ENCODE results near the gene APLP1. TPM values are rescaled to one million over a fixed set of nuclear protein-coding genes. Genes with fewer than 3 reads are reported as not detected.
A peak's percentile ranks its signal among the peaks of the same experiment; 100 is the strongest.

APLP1 gene
- total and polyA plus RNA-seq, 2 of the 4 experiments (the other 2 are of a cell fraction), result 4.7 to 41.0 TPM

DNA sequence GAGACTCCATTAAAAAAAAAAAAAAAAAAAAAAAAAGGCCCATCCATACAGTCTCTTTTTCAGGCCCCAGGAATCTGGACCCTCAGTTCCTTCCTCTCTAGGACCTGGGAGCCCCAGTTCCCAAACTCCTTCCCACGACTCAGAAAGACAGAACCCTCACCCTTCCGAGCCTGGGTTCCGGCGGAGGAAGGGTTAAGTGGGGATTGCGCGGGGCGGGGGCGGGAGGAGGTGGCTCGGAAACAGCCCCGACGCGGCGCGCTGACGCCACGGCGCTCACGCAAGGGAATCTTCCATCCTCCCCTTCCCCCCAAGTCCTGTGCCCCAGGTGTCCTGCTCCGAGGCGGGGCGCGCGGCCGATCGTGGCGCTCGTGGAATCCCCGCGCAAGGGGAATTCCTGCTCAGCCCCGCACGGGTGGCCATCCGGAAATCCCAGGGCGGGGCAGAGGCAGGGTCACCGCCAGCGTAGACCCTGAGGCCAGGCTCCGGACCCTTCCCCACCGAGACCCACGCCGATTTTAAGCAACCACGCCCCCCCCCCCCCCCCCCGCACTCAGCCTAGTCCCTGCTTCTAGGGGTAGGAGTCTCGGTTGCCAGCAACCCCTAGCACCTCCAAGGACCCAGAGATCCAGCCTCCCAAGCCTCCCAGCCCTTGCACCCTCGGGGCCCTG lies 31.3 kb downstream of the APLP1 start:
- WGBS, 2 experiments (ENCODE audit: extremely low coverage in 2 of 2, insufficient read length in 1 of 2), result 0% methylated on average over 4 of the region's 43 CpGs; no CpG with 5 or more reads in 1 of the 2 experiments
- H4K91ac ChIP-seq (ENCODE audit: insufficient read depth, low read depth, low read length), result peak overlapping the region; percentile 84
- in situ Hi-C loops (cut with MboI; ENCODE audit: low sequenced_read_pairs), result no loop called here
- CTCF ChIA-PET, result no interaction called here
- H4K8ac ChIP-seq (ENCODE audit: low read depth in 2 of 2, low read length in 2 of 2), result peak overlapping the region; percentile 44 to 99
- peak overlapping the region; percentile 94 for H2BK5ac ChIP-seq (ENCODE audit: low read depth, low read length, poor library complexity, severe bottlenecking)
- dilution Hi-C loops (cut with HindIII; ENCODE audit: low sequenced_read_pairs, unreplicated experiment), result no loop called here
- peak overlapping the region; percentile 86 for H2AK5ac ChIP-seq (ENCODE audit: low read depth, low read length)
- H2AFZ ChIP-seq (replicated peaks; ENCODE audit: low read length, poor library complexity), result peak overlapping the region; percentile 96
- no peak overlapping the region for H2BK20ac ChIP-seq (ENCODE audit: low read depth, low read length)
- H2BK15ac ChIP-seq (ENCODE audit: low read depth, low read length), result peak overlapping the region; percentile 36; the same call in 1 of the 3 replicates
- peaks cover 17% of the 10 kb centered on the region for H3K9me1 ChIP-seq (ENCODE audit: insufficient read depth, low read length)
- peak overlapping the region; percentile 91 for H3K18ac ChIP-seq (ENCODE audit: low read depth, low read length)
- H3K9me3 ChIP-seq (ENCODE audit: control insufficient read depth, insufficient read depth, low read length), result no peaks in the 10 kb centered on the region
- peak overlapping the region; percentile 95 for H3K4me2 ChIP-seq (ENCODE audit: low read depth, low read length)
- POLR2A ChIA-PET (ENCODE audit: unreplicated experiment), result no interaction called here
- H3K4me1 ChIP-seq (ENCODE audit: control insufficient read depth, insufficient read depth, low read length), result peaks cover 28% of the 10 kb centered on the region
- H2AK9ac ChIP-seq (replicated peaks; ENCODE audit: low read depth, low read length, poor library complexity), result peak overlapping the region; percentile 100
- peaks cover 13 to 37% of the 10 kb centered on the region in 2 experiments; a peak in 3 of 4 replicates for H3K79me1 ChIP-seq (ENCODE audit: low read depth in 1 of 2, low read length in 2 of 2)
- H3K9ac ChIP-seq (ENCODE audit: low read depth, low read length), result peak overlapping the region; percentile 93
- no peaks in the 10 kb centered on the region for H3K27me3 ChIP-seq (ENCODE audit: control insufficient read depth, insufficient read depth, low read length)
- intact Hi-C loops (cut with micrococcal nuclease), result loop anchor here (1.0 kb wide), 1 partner anchor 32 kb away; no protein-coding TSS in a partner anchor
- peak overlapping the region; percentile 95 for H4K5ac ChIP-seq (ENCODE audit: low read depth, low read length)
- DNase-seq (peak; percentile 81), ATAC-seq (ENCODE audit: low read depth) (peak; percentile 71)
- peak overlapping the region; percentile 82 for H3K27ac ChIP-seq (ENCODE audit: insufficient read depth, low read length)
- peak overlapping the region; percentile 19; the same call in 1 of the 2 replicates for H3K23ac ChIP-seq (ENCODE audit: low read depth, low read length)
- peak overlapping the region; percentile 79 for H3K4me3 ChIP-seq (ENCODE audit: insufficient read depth, low read depth, low read length)
- H3K4ac ChIP-seq (ENCODE audit: low read depth, low read length), result peak overlapping the region; percentile 79
- no peaks in the 10 kb centered on the region for H4K20me1 ChIP-seq (ENCODE audit: insufficient read depth, low read length)
- BruUV-seq (replicated peaks), result no TSS peak
- peak overlapping the region; percentile 65 for H3K14ac ChIP-seq (replicated peaks; ENCODE audit: low read depth, low read length)
- peak overlapping the region; percentile 9; the same call in 1 of the 2 replicates for H2BK120ac ChIP-seq (ENCODE audit: low read depth, low read length)
- peaks cover 14% of the 10 kb centered on the region for H3K36me3 ChIP-seq (ENCODE audit: control insufficient read depth, insufficient read depth, low read length)
- peak overlapping the region; percentile 67; the same call in 1 of the 2 replicates for H3K56ac ChIP-seq (ENCODE audit: extremely low read depth, insufficient read depth, low read length)
- TF ChIP-seq MAZ (IDR thresholded peaks at IDR 0.05; ENCODE audit: borderline replicate concordance, low read depth, low read length), result peak; percentile 97
- peak; percentile 42; the same call in 1 of the 2 replicates for TF ChIP-seq CEBPB (IDR thresholded peaks at IDR 0.05; ENCODE audit: low read depth, low read length)
- no peak for TF ChIP-seq CHD1 (IDR thresholded peaks at IDR 0.05; ENCODE audit: low read depth, low read length)
- no peak for TF ChIP-seq CTCF (conservative IDR thresholded peaks at IDR 0.05; ENCODE audit: low read depth, low read length)
- TF ChIP-seq BHLHE40 (IDR thresholded peaks at IDR 0.05; ENCODE audit: low read depth, low read length), result no peak; the same call in 1 of the 2 replicates
- TF ChIP-seq ELK1 (IDR thresholded peaks at IDR 0.05; ENCODE audit: borderline replicate concordance, low read depth, low read length), result no peak
- no peak for TF ChIP-seq RCOR1 (IDR thresholded peaks at IDR 0.05; ENCODE audit: insufficient replicate concordance, low read length)
- TF ChIP-seq MXI1 (IDR thresholded peaks at IDR 0.05; ENCODE audit: borderline replicate concordance, low read depth, low read length), result peak; percentile 44; the same call in 1 of the 2 replicates
- TF ChIP-seq NFE2L2 (IDR thresholded peaks at IDR 0.05; ENCODE audit: low read depth, low read length), result no peak
- no peak for TF ChIP-seq POLR2A (IDR thresholded peaks at IDR 0.05; ENCODE audit: low read depth, low read length)
- no peak for TF ChIP-seq FOS (IDR thresholded peaks at IDR 0.05; ENCODE audit: low read depth, low read length)
- no peak for TF ChIP-seq MAFK (IDR thresholded peaks at IDR 0.05; ENCODE audit: low read depth, low read length)
- no peak for TF ChIP-seq RFX5 (IDR thresholded peaks at IDR 0.05; ENCODE audit: low read depth, low read length)
- 0 out of 2 replicates have a peak, but pooled peaks have one; percentile 0 for TF ChIP-seq RAD21 (IDR thresholded peaks at IDR 0.05; ENCODE audit: low read length)

Data from IMR-90 (cell line).